MG63 (cell line): ENCODE data around the gene VWA7. TPM values are rescaled to one million over a fixed set of nuclear protein-coding genes. Genes with fewer than 3 reads are reported as not detected.

ENCODE experiments used
- DNase-seq: peaks from one replicate; pipeline ENCODE4 v3.0.0-alpha.2; 2020
- H3K27me3 ChIP-seq: fragments of 250-450 bp; sonication (Bioruptor Pico); 2 replicates; pipeline ENCODE4 v1.5.1; 2020; ENCODE audit warnings: mild to moderate bottlenecking, moderate library complexity
- H3K36me3 ChIP-seq: fragments of 250-450 bp; sonication (Bioruptor Pico); 2 replicates; pipeline ENCODE4 v1.5.1; 2020; ENCODE audit warnings: mild to moderate bottlenecking, moderate library complexity
- H3K4me3 ChIP-seq: fragments of 250-450 bp; sonication (Bioruptor Pico); 2 replicates; pipeline ENCODE4 v1.5.1; 2020; ENCODE audit warnings: mild to moderate bottlenecking, moderate library complexity
- H3K9me3 ChIP-seq: fragments of 250-450 bp; sonication (Bioruptor Pico); 2 replicates; pipeline ENCODE4 v1.5.1; 2020; ENCODE audit warnings: mild to moderate bottlenecking, moderate library complexity
- total RNA-seq: library from RNA; depleted of rRNA; stranded (reverse); fragments of >200 nt; shearing (Covaris generic); gene quantifications from 2 replicates; pipeline ENCODE4 v1.2.3, GENCODE V29; 2014; ENCODE audit warnings: low replicate concordance; rRNA removed

The VWA7 gene
- total RNA-seq, 1 experiment from 2014 or later, result 0.13 TPM

- DNase-seq, result no peak
- Histone ChIP-seq H3K27me3 (no peaks in the 10 kb centered on the region), H3K36me3 (no peaks in the 10 kb centered on the region), H3K4me3 (no peak overlapping the region), H3K9me3 (no peaks in the 10 kb centered on the region)
Measured at GRCh38 chr6:31717499-31718222, 59.5 kb downstream of the VWA7 start.

Other genes with a start within 250 kb of the VWA7 start
- gene MCCD1, start 248.4 kb downstream of the VWA7 start, total RNA-seq, result not detected in 2 replicates
- gene DDX39B, start 235.3 kb downstream of the VWA7 start, total RNA-seq, result 389 and 536 TPM in 2 replicates
- gene ATP6V1G2, start 230.7 kb downstream of the VWA7 start, total RNA-seq, result 2.1 and 3.4 TPM in 2 replicates
- 19.7 and 29.3 TPM in 2 replicates for gene NFKBIL1, start 229.7 kb downstream of the VWA7 start, total RNA-seq
- not detected in 2 replicates for gene LTA, start 205.0 kb downstream of the VWA7 start, total RNA-seq
- not detected in 2 replicates for gene TNF, start 201.8 kb downstream of the VWA7 start, total RNA-seq
- gene LTB, start 194.9 kb downstream of the VWA7 start, total RNA-seq, result not detected in 2 replicates
- gene LST1, start 191.1 kb downstream of the VWA7 start, total RNA-seq, result not detected in 2 replicates
- gene NCR3, start 184.3 kb downstream of the VWA7 start, total RNA-seq, result not detected in 2 replicates
- gene AIF1, start 162.1 kb downstream of the VWA7 start, total RNA-seq, result not detected in 2 replicates
- 17.1 and 18.2 TPM in 2 replicates for gene PRRC2A, start 156.6 kb downstream of the VWA7 start, total RNA-seq
- gene BAG6, start 124.7 kb downstream of the VWA7 start, total RNA-seq, result 82.2 and 194 TPM in 2 replicates
- 0.56 TPM in 1 of 2 replicates, not detected in the other for gene APOM, start 121.4 kb downstream of the VWA7 start, total RNA-seq
- 5.9 and 6.5 TPM in 2 replicates for gene C6orf47, start 116.5 kb downstream of the VWA7 start, total RNA-seq
- 21.4 and 24.2 TPM in 2 replicates for gene GPANK1, start 112.3 kb downstream of the VWA7 start, total RNA-seq
- 88.8 and 99.8 TPM in 2 replicates for gene CSNK2B, start 111.2 kb downstream of the VWA7 start, total RNA-seq
- 0.42 and 1.1 TPM in 2 replicates for gene LY6G5B, start 107.4 kb downstream of the VWA7 start, total RNA-seq
- not detected in 2 replicates for gene LY6G5C, start 96.3 kb downstream of the VWA7 start, total RNA-seq
- 19.4 and 43.4 TPM in 2 replicates for gene ABHD16A, start 74.0 kb downstream of the VWA7 start, total RNA-seq
- not detected in 2 replicates for gene LY6G6F, start 70.5 kb downstream of the VWA7 start, total RNA-seq
- not detected in 2 replicates for gene LY6G6D, start 62.0 kb downstream of the VWA7 start, total RNA-seq
- gene LY6G6C, start 55.6 kb downstream of the VWA7 start, total RNA-seq, result not detected in 2 replicates
- not detected in 2 replicates for gene MPIG6B, start 54.0 kb downstream of the VWA7 start, total RNA-seq
- 24.6 and 31.9 TPM in 2 replicates for gene DDAH2, start 48.0 kb downstream of the VWA7 start, total RNA-seq
- gene CLIC1, start 40.8 kb downstream of the VWA7 start, total RNA-seq, result 571 and 764 TPM in 2 replicates
- 3.1 and 6.3 TPM in 2 replicates for gene MSH5, start 37.3 kb downstream of the VWA7 start, total RNA-seq
- 2.5 TPM in 1 of 2 replicates, not detected in the other for gene SAPCD1, start 14.7 kb downstream of the VWA7 start, total RNA-seq
- 58.8 and 107 TPM in 2 replicates for gene VARS1, start 18.4 kb upstream of the VWA7 start, total RNA-seq
- gene LSM2, start 29.6 kb upstream of the VWA7 start, total RNA-seq, result 57.0 and 58.4 TPM in 2 replicates
- 0.33 and 0.39 TPM in 2 replicates for gene HSPA1L, start 38.0 kb upstream of the VWA7 start, total RNA-seq
- gene HSPA1A, start 38.2 kb upstream of the VWA7 start, total RNA-seq, result 32.5 and 71.8 TPM in 2 replicates
- 48.7 and 72.1 TPM in 2 replicates for gene HSPA1B, start 50.4 kb upstream of the VWA7 start, total RNA-seq
- gene NEU1, start 85.5 kb upstream of the VWA7 start, total RNA-seq, result 11.7 and 14.6 TPM in 2 replicates
- gene SLC44A4, start 101.7 kb upstream of the VWA7 start, total RNA-seq, result not detected in 2 replicates
- 30.4 and 38.9 TPM in 2 replicates for gene EHMT2, start 120.4 kb upstream of the VWA7 start, total RNA-seq
- gene ZBTB12, start 124.8 kb upstream of the VWA7 start, total RNA-seq, result 0.67 and 9.3 TPM in 2 replicates
- gene C2, start 150.4 kb upstream of the VWA7 start, total RNA-seq, result 0.13 and 0.20 TPM in 2 replicates
- gene CFB, start 168.8 kb upstream of the VWA7 start, total RNA-seq, result 2.2 and 6.9 TPM in 2 replicates
- gene NELFE, start 181.6 kb upstream of the VWA7 start, total RNA-seq, result 111 and 131 TPM in 2 replicates
- gene SKIC2, start 181.8 kb upstream of the VWA7 start, total RNA-seq, result 22.9 and 25.2 TPM in 2 replicates
- gene DXO, start 194.8 kb upstream of the VWA7 start, total RNA-seq, result 9.8 and 13.7 TPM in 2 replicates
- 0.26 TPM in 1 of 2 replicates, not detected in the other for gene C4A, start 204.7 kb upstream of the VWA7 start, total RNA-seq
- gene C4B, start 237.5 kb upstream of the VWA7 start, total RNA-seq, result 0.26 and 0.81 TPM in 2 replicates